Endothelial cell of umbilical vein (primary cell): ENCODE results near the gene SLC26A3. TPM values are rescaled to one million over a fixed set of nuclear protein-coding genes. Genes with fewer than 3 reads are reported as not detected.

Experiments
- Bru-seq: library from RNA; stranded (reverse); fragments of 400-500 nt; gene quantifications from one replicate; lab custom pipeline; 2021; lab: Mats Ljungman, UMichigan
- BruChase-seq, 2 experiments: library from RNA; stranded (reverse); fragments of 400-500 nt; gene quantifications; one replicate each; lab custom pipeline; 2021; lab: Mats Ljungman, UMichigan
- BruUV-seq: library from RNA; stranded (reverse); fragments of 400-500 nt; replicated peaks from 2 replicates; lab custom pipeline; 2021; lab: Mats Ljungman, UMichigan
- CTCF ChIA-PET: fragments of 300-600, 350-600 bp; sonication (Branson Sonifier 250); formaldehyde crosslinking; loops from one replicate; lab custom pipeline; 2021; ENCODE audit warnings: antibody characterized with exemption, inconsistent platforms; lab: Charles Lee
- POLR2A ChIA-PET: fragments of 300-600, 350-600 bp; sonication (Branson Sonifier 250); formaldehyde crosslinking; loops from one replicate; lab custom pipeline; 2021; ENCODE audit warnings: antibody characterized with exemption, inconsistent platforms; lab: Charles Lee
- DNase-seq: peaks from one replicate; pipeline ENCODE4 v3.0.0-alpha.2; 2011; ENCODE audit warnings: low read depth, low spot score
- FAIRE-seq: peaks from 2 replicates; lab custom pipeline; 2011; peaks lifted over from hg19 to GRCh38; lab: Jason Lieb, UNC
- H2AFZ ChIP-seq: 2 replicates; pipeline ENCODE4 v1.6.0; 2012; ENCODE audit warnings: low read depth, low read length, control low read depth, inconsistent platforms
- H3K27ac ChIP-seq: 2 replicates; pipeline ENCODE4 v1.5.1; 2011; ENCODE audit warnings: low read depth, mild to moderate bottlenecking, control low read depth, low read length, moderate library complexity; ENCODE audit not compliant: insufficient read depth
- H3K27me3 ChIP-seq, 2 experiments: 2 replicates each; pipeline versions ENCODE4 v1.6.0 to v1.6.1; 2011; ENCODE audit warnings: low read length in 2 of 2, mixed read lengths in 1 of 2; ENCODE audit not compliant: control insufficient read depth in 2 of 2, insufficient read depth in 2 of 2
- H3K36me3 ChIP-seq, 2 experiments: 2 replicates in 1 of 2; 3 replicates in 1 of 2; pipeline ENCODE4 v1.5.1; 2011; ENCODE audit warnings: low read length in 2 of 2, mild to moderate bottlenecking in 1 of 2, moderate library complexity in 1 of 2; ENCODE audit not compliant: control insufficient read depth in 2 of 2, insufficient read depth in 2 of 2; ENCODE audit errors: extremely low read depth in 1 of 2
- H3K4me1 ChIP-seq: 3 replicates; pipeline ENCODE4 v1.5.1; 2011; ENCODE audit warnings: mild to moderate bottlenecking, low read length; ENCODE audit not compliant: control insufficient read depth, insufficient read depth; ENCODE audit errors: extremely low read depth
- H3K4me2 ChIP-seq: 2 replicates; pipeline ENCODE4 v1.6.1; 2011; ENCODE audit warnings: low read length, control low read depth, mixed read lengths; ENCODE audit not compliant: insufficient read depth
- H3K4me3 ChIP-seq, 3 experiments: fragments of 200-600 bp in 1 of 3; sonication (generic), shearing (Covaris generic) in 1 of 3; replicated peaks in 1 of 3; 2 replicates each; pipeline ENCODE4 v1.5.1; 2011 to 2016; ENCODE audit warnings: control low read depth in 3 of 3, low read length in 3 of 3, mild to moderate bottlenecking in 2 of 3, inconsistent platforms in 1 of 3, low read depth in 1 of 3, moderate library complexity in 1 of 3; ENCODE audit not compliant: insufficient read depth in 1 of 3
- H3K79me2 ChIP-seq: 2 replicates; pipeline ENCODE4 v1.6.0; 2012; ENCODE audit warnings: low read length, inconsistent platforms; ENCODE audit not compliant: control insufficient read depth, insufficient read depth
- H3K9ac ChIP-seq: replicated peaks from 2 replicates; pipeline ENCODE3; 2011; ENCODE audit warnings: low read length, control low read depth; ENCODE audit not compliant: insufficient read depth; ENCODE audit errors: extremely low read depth
- H3K9me1 ChIP-seq: replicated peaks from 3 replicates; pipeline ENCODE4 v1.6.0; 2011; ENCODE audit warnings: mild to moderate bottlenecking, low read length; ENCODE audit not compliant: control insufficient read depth, insufficient read depth; ENCODE audit errors: extremely low read depth
- H3K9me3 ChIP-seq: replicated peaks from 2 replicates; pipeline ENCODE4 v1.5.1; 2012; ENCODE audit warnings: low read length, inconsistent platforms; ENCODE audit not compliant: control insufficient read depth, insufficient read depth
- H4K20me1 ChIP-seq: replicated peaks from 2 replicates; pipeline ENCODE3; 2011; ENCODE audit warnings: mild to moderate bottlenecking, low read length; ENCODE audit not compliant: control insufficient read depth, insufficient read depth; ENCODE audit errors: extremely low read depth
- CTCF ChIP-seq, 2 donors: IDR thresholded peaks; 1 replicate in 1 of 2; 2 replicates in 1 of 2; pipeline ENCODE4 v1.5.1; 2011; ENCODE audit warnings: low read length in 2 of 2, mild to moderate bottlenecking in 2 of 2, moderate library complexity in 2 of 2, control low read depth in 1 of 2, inconsistent platforms in 1 of 2, low read depth in 1 of 2; ENCODE audit not compliant: insufficient read depth in 1 of 2; ENCODE audit errors: extremely low read depth in 1 of 2
- EZH2 ChIP-seq: IDR thresholded peaks from 2 replicates; pipeline ENCODE4 v1.6.1; 2012; ENCODE audit warnings: borderline replicate concordance, low read depth, mild to moderate bottlenecking, moderate library complexity, low read length, inconsistent platforms; ENCODE audit not compliant: severe bottlenecking
- FOS ChIP-seq: IDR thresholded peaks from 2 replicates; pipeline ENCODE4 v1.6.1; 2011; ENCODE audit warnings: mild to moderate bottlenecking, low read length, moderate library complexity, borderline replicate concordance; ENCODE audit not compliant: insufficient read depth
- GATA2 ChIP-seq: IDR thresholded peaks from 2 replicates; pipeline ENCODE4 v1.7.0; 2011; ENCODE audit warnings: low read depth, mild to moderate bottlenecking, moderate library complexity, mixed read lengths, low read length; ENCODE audit not compliant: insufficient read length, insufficient read depth
- JUN ChIP-seq: IDR thresholded peaks from 2 replicates; pipeline ENCODE4 v1.6.1; 2011; ENCODE audit warnings: borderline replicate concordance, low read depth; ENCODE audit not compliant: insufficient read length, insufficient read depth
- MAX ChIP-seq: IDR thresholded peaks from 2 replicates; pipeline ENCODE4 v1.6.1; 2011; ENCODE audit not compliant: insufficient read depth, insufficient read length
- MYC ChIP-seq: IDR thresholded peaks from one replicate; pipeline ENCODE4 v1.6.1; 2011; ENCODE audit warnings: mild to moderate bottlenecking, low read depth, low read length
- POLR2A ChIP-seq: IDR thresholded peaks from 2 replicates; pipeline ENCODE4 v1.6.1; 2012; ENCODE audit warnings: low read depth, mild to moderate bottlenecking, control low read depth, low read length
- POLR2AphosphoS5 ChIP-seq: IDR thresholded peaks from 2 replicates; pipeline ENCODE4 v1.6.1; 2012; ENCODE audit warnings: low read depth, mild to moderate bottlenecking, control low read depth, low read length, moderate library complexity; ENCODE audit not compliant: insufficient read depth
- dilution Hi-C: fragments of 300-500 bp; cut with MboI; formaldehyde crosslinking; loops from one replicate; pipeline ENCODE4 v1.15.0; 2019; ENCODE audit warnings: low sequenced_read_pairs; ENCODE audit not compliant: extremely low pct_ligation_motif_present
- intact Hi-C: fragments of 100-400 bp; cut with micrococcal nuclease; formaldehyde crosslinking; loops from one replicate; pipeline ENCODE4 v1.10.0; 2022
- long read RNA-seq: library from polyadenylated mRNA; stranded (forward); transcript quantifications from one replicate; pipeline ENCODE4 v2.0.0, GENCODE V29; 2021
- polyA minus RNA-seq, 3 experiments: library from RNA; depleted of rRNA, polyadenylated mRNA; stranded (reverse); fragments of >200 nt; gene quantifications; 1 replicate in 1 of 3; 2 replicates in 2 of 3; pipeline ENCODE4 v1.2.3, GENCODE V29; 2011
- polyA plus RNA-seq, 4 experiments: library from polyadenylated mRNA; depleted of rRNA in 3 of 4; stranded (reverse) in 3 of 4; unstranded in 1 of 4; fragments of >200 nt; gene quantifications; 2 replicates each; pipeline versions ENCODE4 v1.2.1 to v1.2.3, GENCODE V29; 2011 to 2012; ENCODE audit warnings: missing spikeins in 1 of 4
- total RNA-seq: library from RNA; stranded (reverse); gene quantifications from 2 replicates; pipeline ENCODE4 v1.2.3, GENCODE V29; 2021

The SLC26A3 gene
- total RNA-seq (not detected in 2 replicates), polyA plus RNA-seq (not detected in 2 replicates), polyA minus RNA-seq (not detected in 2 replicates), Bru-seq, nascent RNA (not detected), BruChase-seq, experiment 1, labeled RNA remaining after a 6-hour chase (not detected), BruChase-seq, experiment 2, labeled RNA remaining after a 2-hour chase (not detected)
- not detected in 2 replicates for polyA plus RNA-seq (2011; cell fraction: cytosol; rRNA removed)
- polyA plus RNA-seq (2011; cell fraction: nucleus; rRNA removed): not detected in 2 replicates
- not detected in 2 replicates for polyA plus RNA-seq (2012)
- not detected for polyA minus RNA-seq (2011; cell fraction: cytosol; rRNA and poly(A)+ RNA removed)
- not detected in 2 replicates for polyA minus RNA-seq (2011; cell fraction: nucleus; rRNA and poly(A)+ RNA removed)
- long read RNA-seq: 0 reads

GRCh38 chr7:107803009-107803610 is at the start of gene SLC26A3:
Gene SLC26A3 (minus strand): TSS chr7:107803223. CDS start chr7:107794509, 8,714 bp downstream.
- TF ChIP-seq JUN (no peak), MAX (no peak), POLR2AphosphoS5 (no peak), CTCF (IDR thresholded peaks at IDR 0.05; ENCODE audit: extremely low read depth in 1 of 2, insufficient read depth in 1 of 2, low read depth in 1 of 2, low read length in 2 of 2) (no peak), GATA2 (no peak), EZH2 (no peak), FOS (no peak), MYC (no peak), POLR2A (no peak)
- no peak for DNase-seq
- ChIA-PET POLR2A (no interaction called here), CTCF (no interaction called here)
- Histone ChIP-seq H2AFZ (no peak within 1 kb of the TSS), H3K9ac (no peak within 1 kb of the TSS), H3K9me1 (no peaks in the 10 kb centered on the region), H3K4me1 (no peaks in the 10 kb centered on the region), H3K36me3 (no peaks in the 10 kb centered on the region), H4K20me1 (no peaks in the 10 kb centered on the region), H3K9me3 (no peaks in the 10 kb centered on the region), H3K4me3 (no peak within 1 kb of the TSS), H3K4me2 (no peak within 1 kb of the TSS), H3K27ac (no peak within 1 kb of the TSS), H3K79me2 (no peaks in the 10 kb centered on the region), H3K27me3 (peaks cover 13 to 21% of the 10 kb centered on the region in 2 experiments)
- FAIRE-seq: no peak
- no TSS peak for BruUV-seq
- intact Hi-C loops (no loop called here), dilution Hi-C loops (no loop called here)
